HepG2 (cell line): ENCODE results near the gene CLUH. TPM values are rescaled to one million over a fixed set of nuclear protein-coding genes. Genes with fewer than 3 reads are reported as not detected.
A peak's percentile ranks its signal among the peaks of the same experiment; 100 is the strongest.

Experiments
- ARID2 ChIP-seq: sonication (generic); formaldehyde crosslinking; IDR thresholded peaks from 2 replicates; pipeline ENCODE4 v1.8.1; 2022; ENCODE audit warnings: mild to moderate bottlenecking, missing genetic modification reagents, borderline replicate concordance
- ARNTL ChIP-seq: sonication (generic); formaldehyde crosslinking; IDR thresholded peaks from 2 replicates; pipeline ENCODE4 v1.4.0; 2020; ENCODE audit warnings: mild to moderate bottlenecking, missing genetic modification reagents
- CENPX ChIP-seq: sonication (generic); formaldehyde crosslinking; IDR thresholded peaks from 2 replicates; pipeline ENCODE4 v1.9.0; 2021; ENCODE audit warnings: mild to moderate bottlenecking, missing genetic modification reagents, moderate library complexity
- GFI1 ChIP-seq: sonication (generic); formaldehyde crosslinking; IDR thresholded peaks from 2 replicates; pipeline ENCODE4 v1.5.0; 2020; ENCODE audit warnings: missing genetic modification reagents, mild to moderate bottlenecking, borderline replicate concordance
- MEIS2 ChIP-seq: sonication (generic); formaldehyde crosslinking; IDR thresholded peaks from 2 replicates; pipeline ENCODE4 v1.9.0; 2021; ENCODE audit warnings: mild to moderate bottlenecking, missing genetic modification reagents
- MTF1 ChIP-seq: sonication (generic); formaldehyde crosslinking; IDR thresholded peaks from 2 replicates; pipeline ENCODE4 v1.5.0; 2020; ENCODE audit warnings: missing genetic modification reagents
- NR2F6 ChIP-seq, 2 experiments: IDR thresholded peaks; 2 replicates each; pipeline ENCODE4 v1.6.1; 2016; ENCODE audit warnings: antibody characterized with exemption in 1 of 2, mild to moderate bottlenecking in 1 of 2
- ZFP36L1 ChIP-seq: sonication (generic); formaldehyde crosslinking; IDR thresholded peaks from 2 replicates; pipeline ENCODE4 v1.8.0; 2022; ENCODE audit warnings: mild to moderate bottlenecking, missing genetic modification reagents, moderate library complexity
- ZNF30 ChIP-seq: sonication (generic); formaldehyde crosslinking; IDR thresholded peaks from 2 replicates; pipeline ENCODE4 v1.5.0; 2020; ENCODE audit warnings: mild to moderate bottlenecking, missing genetic modification reagents
- ZNF510 ChIP-seq: sonication (generic); formaldehyde crosslinking; IDR thresholded peaks from 2 replicates; pipeline ENCODE4 v1.4.0; 2020; ENCODE audit warnings: low read depth, mild to moderate bottlenecking, missing genetic modification reagents
- ZNF615 ChIP-seq: sonication (generic); formaldehyde crosslinking; IDR thresholded peaks from 2 replicates; pipeline ENCODE4 v1.5.0; 2020; ENCODE audit warnings: mild to moderate bottlenecking, missing genetic modification reagents, borderline replicate concordance
- ZNF644 ChIP-seq: IDR thresholded peaks from 2 replicates; pipeline ENCODE4 v1.6.1; 2016; ENCODE audit warnings: low read depth
- polyA plus RNA-seq, 8 experiments: library from polyadenylated mRNA; depleted of rRNA in 3 of 8; stranded (reverse) in 7 of 8; unstranded in 1 of 8; fragments of >200 nt; fragmentation: Illumina TruSeq in 4 of 8; extraction: Trizol in 4 of 8; gene quantifications; 2 replicates each; pipeline versions ENCODE4 v1.2.1 to v1.2.3, GENCODE V29; 2011 to 2016; ENCODE audit warnings: low read depth in 4 of 8, missing spikeins in 1 of 8, mixed read lengths in 1 of 8; ENCODE audit not compliant: insufficient read depth in 1 of 8
- total RNA-seq, 5 experiments: library from RNA; depleted of rRNA; stranded (reverse); fragments of >200 nt; fragmentation: Illumina TruSeq; extraction: Trizol; gene quantifications; 2 replicates each; pipeline ENCODE4 v1.2.3, GENCODE V29; 2016; ENCODE audit warnings: low read depth in 1 of 5
- TF ChIP-seq, protein P1 (sequence below): sonication (generic); formaldehyde crosslinking; IDR thresholded peaks from 2 replicates; pipeline ENCODE4 v1.5.1; 2020; ENCODE audit warnings: missing genetic modification reagents, mild to moderate bottlenecking, borderline replicate concordance
- TF ChIP-seq, protein P2 (sequence below): sonication (generic); formaldehyde crosslinking; IDR thresholded peaks from 2 replicates; pipeline ENCODE4 v1.5.1; 2020; ENCODE audit warnings: missing genetic modification reagents, mild to moderate bottlenecking, borderline replicate concordance
- TF ChIP-seq, protein P3 (sequence below): sonication (generic); formaldehyde crosslinking; IDR thresholded peaks from 2 replicates; pipeline ENCODE4 v1.5.1; 2020; ENCODE audit warnings: missing genetic modification reagents, mild to moderate bottlenecking, borderline replicate concordance
- TF ChIP-seq, protein P4 (sequence below), 2 experiments: sonication (generic) in 1 of 2; formaldehyde crosslinking in 1 of 2; IDR thresholded peaks; 2 replicates each; pipeline versions ENCODE4 v1.6.1 to v1.9.0; 2014 to 2022; ENCODE audit warnings: antibody characterized with exemption in 1 of 2, borderline replicate concordance in 1 of 2, inconsistent platforms in 1 of 2, low read depth in 1 of 2, missing genetic modification reagents in 1 of 2
- TF ChIP-seq, protein P5 (sequence below): IDR thresholded peaks from 2 replicates; pipeline ENCODE4 v1.6.1; 2016; ENCODE audit warnings: missing genetic modification reagents, missing compliant biosample characterization

The CLUH gene
- total and polyA plus RNA-seq, 2 of the 13 experiments (the other 11 are each of a cell fraction or from before 2014, with no cell fraction given) = 30.9 to 60.5 TPM

DNA sequence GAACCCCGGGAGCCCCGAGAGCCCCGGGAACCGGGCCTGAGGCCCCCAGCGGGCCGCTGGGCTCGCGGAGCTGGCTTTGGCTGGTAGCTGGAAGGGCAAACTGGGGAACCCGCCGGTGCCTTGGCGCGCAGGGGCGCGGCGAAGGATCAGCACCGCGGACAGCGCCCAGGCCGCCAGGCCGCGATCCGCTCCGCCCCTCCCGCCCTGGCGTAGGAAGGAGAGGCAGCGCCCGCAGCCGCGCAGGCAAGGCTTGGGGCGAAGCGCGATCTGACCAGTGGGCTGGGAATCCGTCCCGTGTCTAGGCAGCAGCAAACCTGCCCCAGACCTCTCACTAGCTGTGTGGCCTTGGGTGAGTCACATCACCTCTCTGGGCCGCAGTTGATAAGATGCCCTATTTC, 38.2 kb upstream of the CLUH start (continued):
- TF ChIP-seq ZNF510 (CRISPR knock-in tag) = peak; percentile 84; the same call in 1 of the 2 replicates
- TF ChIP-seq ZFP36L1 (CRISPR knock-in tag) = peak; percentile 94
- no peak for TF ChIP-seq NR2F6 (IDR thresholded peaks at IDR 0.05)
- TF ChIP-seq NR2F6 (CRISPR knock-in tag; IDR thresholded peaks at IDR 0.05) = peak; percentile 74; the same call in 1 of the 2 replicates
- TF ChIP-seq ARID2 (CRISPR knock-in tag) = peak; percentile 89; the same call in 1 of the 2 replicates
- peak; percentile 61; the same call in 1 of the 2 replicates for TF ChIP-seq ZNF644 (CRISPR knock-in tag)
- TF ChIP-seq, protein P1, sequence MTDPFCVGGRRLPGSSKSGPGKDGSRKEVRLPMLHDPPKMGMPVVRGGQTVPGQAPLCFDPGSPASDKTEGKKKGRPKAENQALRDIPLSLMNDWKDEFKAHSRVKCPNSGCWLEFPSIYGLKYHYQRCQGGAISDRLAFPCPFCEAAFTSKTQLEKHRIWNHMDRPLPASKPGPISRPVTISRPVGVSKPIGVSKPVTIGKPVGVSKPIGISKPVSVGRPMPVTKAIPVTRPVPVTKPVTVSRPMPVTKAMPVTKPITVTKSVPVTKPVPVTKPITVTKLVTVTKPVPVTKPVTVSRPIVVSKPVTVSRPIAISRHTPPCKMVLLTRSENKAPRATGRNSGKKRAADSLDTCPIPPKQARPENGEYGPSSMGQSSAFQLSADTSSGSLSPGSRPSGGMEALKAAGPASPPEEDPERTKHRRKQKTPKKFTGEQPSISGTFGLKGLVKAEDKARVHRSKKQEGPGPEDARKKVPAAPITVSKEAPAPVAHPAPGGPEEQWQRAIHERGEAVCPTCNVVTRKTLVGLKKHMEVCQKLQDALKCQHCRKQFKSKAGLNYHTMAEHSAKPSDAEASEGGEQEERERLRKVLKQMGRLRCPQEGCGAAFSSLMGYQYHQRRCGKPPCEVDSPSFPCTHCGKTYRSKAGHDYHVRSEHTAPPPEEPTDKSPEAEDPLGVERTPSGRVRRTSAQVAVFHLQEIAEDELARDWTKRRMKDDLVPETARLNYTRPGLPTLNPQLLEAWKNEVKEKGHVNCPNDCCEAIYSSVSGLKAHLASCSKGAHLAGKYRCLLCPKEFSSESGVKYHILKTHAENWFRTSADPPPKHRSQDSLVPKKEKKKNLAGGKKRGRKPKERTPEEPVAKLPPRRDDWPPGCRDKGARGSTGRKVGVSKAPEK = no peak
- TF ChIP-seq, protein P2, sequence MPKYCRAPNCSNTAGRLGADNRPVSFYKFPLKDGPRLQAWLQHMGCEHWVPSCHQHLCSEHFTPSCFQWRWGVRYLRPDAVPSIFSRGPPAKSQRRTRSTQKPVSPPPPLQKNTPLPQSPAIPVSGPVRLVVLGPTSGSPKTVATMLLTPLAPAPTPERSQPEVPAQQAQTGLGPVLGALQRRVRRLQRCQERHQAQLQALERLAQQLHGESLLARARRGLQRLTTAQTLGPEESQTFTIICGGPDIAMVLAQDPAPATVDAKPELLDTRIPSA (CRISPR knock-in tag) = peak; percentile 78; the same call in 1 of the 2 replicates
- TF ChIP-seq ZNF30 (CRISPR knock-in tag) = peak; percentile 91; the same call in 1 of the 2 replicates
- TF ChIP-seq, protein P3, sequence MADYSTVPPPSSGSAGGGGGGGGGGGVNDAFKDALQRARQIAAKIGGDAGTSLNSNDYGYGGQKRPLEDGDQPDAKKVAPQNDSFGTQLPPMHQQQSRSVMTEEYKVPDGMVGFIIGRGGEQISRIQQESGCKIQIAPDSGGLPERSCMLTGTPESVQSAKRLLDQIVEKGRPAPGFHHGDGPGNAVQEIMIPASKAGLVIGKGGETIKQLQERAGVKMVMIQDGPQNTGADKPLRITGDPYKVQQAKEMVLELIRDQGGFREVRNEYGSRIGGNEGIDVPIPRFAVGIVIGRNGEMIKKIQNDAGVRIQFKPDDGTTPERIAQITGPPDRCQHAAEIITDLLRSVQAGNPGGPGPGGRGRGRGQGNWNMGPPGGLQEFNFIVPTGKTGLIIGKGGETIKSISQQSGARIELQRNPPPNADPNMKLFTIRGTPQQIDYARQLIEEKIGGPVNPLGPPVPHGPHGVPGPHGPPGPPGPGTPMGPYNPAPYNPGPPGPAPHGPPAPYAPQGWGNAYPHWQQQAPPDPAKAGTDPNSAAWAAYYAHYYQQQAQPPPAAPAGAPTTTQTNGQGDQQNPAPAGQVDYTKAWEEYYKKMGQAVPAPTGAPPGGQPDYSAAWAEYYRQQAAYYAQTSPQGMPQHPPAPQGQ (CRISPR knock-in tag) = no peak
- TF ChIP-seq MTF1 = peak; percentile 91
- TF ChIP-seq, protein P4, sequence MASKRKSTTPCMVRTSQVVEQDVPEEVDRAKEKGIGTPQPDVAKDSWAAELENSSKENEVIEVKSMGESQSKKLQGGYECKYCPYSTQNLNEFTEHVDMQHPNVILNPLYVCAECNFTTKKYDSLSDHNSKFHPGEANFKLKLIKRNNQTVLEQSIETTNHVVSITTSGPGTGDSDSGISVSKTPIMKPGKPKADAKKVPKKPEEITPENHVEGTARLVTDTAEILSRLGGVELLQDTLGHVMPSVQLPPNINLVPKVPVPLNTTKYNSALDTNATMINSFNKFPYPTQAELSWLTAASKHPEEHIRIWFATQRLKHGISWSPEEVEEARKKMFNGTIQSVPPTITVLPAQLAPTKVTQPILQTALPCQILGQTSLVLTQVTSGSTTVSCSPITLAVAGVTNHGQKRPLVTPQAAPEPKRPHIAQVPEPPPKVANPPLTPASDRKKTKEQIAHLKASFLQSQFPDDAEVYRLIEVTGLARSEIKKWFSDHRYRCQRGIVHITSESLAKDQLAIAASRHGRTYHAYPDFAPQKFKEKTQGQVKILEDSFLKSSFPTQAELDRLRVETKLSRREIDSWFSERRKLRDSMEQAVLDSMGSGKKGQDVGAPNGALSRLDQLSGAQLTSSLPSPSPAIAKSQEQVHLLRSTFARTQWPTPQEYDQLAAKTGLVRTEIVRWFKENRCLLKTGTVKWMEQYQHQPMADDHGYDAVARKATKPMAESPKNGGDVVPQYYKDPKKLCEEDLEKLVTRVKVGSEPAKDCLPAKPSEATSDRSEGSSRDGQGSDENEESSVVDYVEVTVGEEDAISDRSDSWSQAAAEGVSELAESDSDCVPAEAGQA (IDR thresholded peaks at IDR 0.05; ENCODE audit: low read depth) = no peak
- TF ChIP-seq, protein P4 (CRISPR knock-in tag; IDR thresholded peaks at IDR 0.05; ENCODE audit: borderline replicate concordance) = peak; percentile 99
- TF ChIP-seq ARNTL (CRISPR knock-in tag) = peak; percentile 73; the same call in 1 of the 2 replicates
- TF ChIP-seq ZNF615 (CRISPR knock-in tag) = peak; percentile 72; the same call in 1 of the 2 replicates
- TF ChIP-seq CENPX (CRISPR knock-in tag) = no peak
- TF ChIP-seq, protein P5, sequence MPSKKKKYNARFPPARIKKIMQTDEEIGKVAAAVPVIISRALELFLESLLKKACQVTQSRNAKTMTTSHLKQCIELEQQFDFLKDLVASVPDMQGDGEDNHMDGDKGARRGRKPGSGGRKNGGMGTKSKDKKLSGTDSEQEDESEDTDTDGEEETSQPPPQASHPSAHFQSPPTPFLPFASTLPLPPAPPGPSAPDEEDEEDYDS (CRISPR knock-in tag) = peak; percentile 56; the same call in 1 of the 2 replicates
- peak; percentile 60; the same call in 1 of the 2 replicates for TF ChIP-seq GFI1
- peak; percentile 98 for TF ChIP-seq MEIS2 (CRISPR knock-in tag)
